Astrocyte (in vitro differentiated cells and primary cell): ENCODE measurements around the gene MTCL3.

ENCODE experiments used
- DNase-seq: peaks from one replicate; pipeline ENCODE4 v3.0.0-alpha.2; 2010; ENCODE audit warnings: low read depth
- FAIRE-seq: peaks from 2 replicates; lab custom pipeline; 2011; peaks lifted over from hg19 to GRCh38; lab: Jason Lieb, UNC
- H2AFZ ChIP-seq: 2 replicates; pipeline ENCODE4 v1.6.0; 2012; ENCODE audit warnings: low read depth, low read length, inconsistent platforms
- H3K27ac ChIP-seq: 2 replicates; pipeline ENCODE4 v1.5.1; 2011; ENCODE audit warnings: low read depth, low read length, inconsistent platforms
- H3K27me3 ChIP-seq: 2 replicates; pipeline ENCODE4 v1.6.0; 2011; ENCODE audit warnings: low read length, inconsistent platforms; ENCODE audit not compliant: insufficient read depth
- H3K36me3 ChIP-seq: 2 replicates; pipeline ENCODE4 v1.5.1; 2011; ENCODE audit warnings: low read length, inconsistent platforms; ENCODE audit not compliant: insufficient read depth
- H3K4me1 ChIP-seq: 2 replicates; pipeline ENCODE4 v1.5.1; 2011; ENCODE audit warnings: low read length, inconsistent platforms; ENCODE audit not compliant: insufficient read depth
- H3K4me2 ChIP-seq: 2 replicates; pipeline ENCODE4 v1.6.0; 2012; ENCODE audit warnings: low read length, inconsistent platforms
- H3K4me3 ChIP-seq: 2 replicates; pipeline ENCODE4 v1.5.1; 2011; ENCODE audit warnings: low read depth, mild to moderate bottlenecking, low read length, inconsistent platforms; ENCODE audit not compliant: insufficient read depth
- H3K79me2 ChIP-seq: 2 replicates; pipeline ENCODE4 v1.6.0; 2012; ENCODE audit warnings: mild to moderate bottlenecking, low read length, inconsistent platforms; ENCODE audit not compliant: insufficient read depth
- H3K9ac ChIP-seq: 2 replicates; pipeline ENCODE4 v1.6.0; 2012; ENCODE audit warnings: mild to moderate bottlenecking, low read length, inconsistent platforms
- H3K9me3 ChIP-seq: 2 replicates; pipeline ENCODE4 v1.5.1; 2012; ENCODE audit warnings: low read depth, mild to moderate bottlenecking, low read length, inconsistent platforms; ENCODE audit not compliant: insufficient read depth
- H4K20me1 ChIP-seq: 2 replicates; pipeline ENCODE4 v1.6.0; 2012; ENCODE audit warnings: low read length, inconsistent platforms; ENCODE audit not compliant: insufficient read depth
- H3K27ac Mint-ChIP-seq: one replicate; pipeline ENCODE4 v1.8.0; 2021; ENCODE audit warnings: mild to moderate bottlenecking, mixed read lengths; ENCODE audit not compliant: unreplicated experiment
- H3K27me3 Mint-ChIP-seq: one replicate; pipeline ENCODE4 v1.8.0; 2021; ENCODE audit warnings: low read depth, mixed read lengths; ENCODE audit not compliant: unreplicated experiment
- H3K36me3 Mint-ChIP-seq: one replicate; pipeline ENCODE4 v1.8.0; 2021; ENCODE audit warnings: low read depth, mixed read lengths; ENCODE audit not compliant: unreplicated experiment
- H3K4me1 Mint-ChIP-seq: one replicate; pipeline ENCODE4 v1.8.0; 2021; ENCODE audit warnings: low read depth, mixed read lengths; ENCODE audit not compliant: unreplicated experiment
- H3K4me3 Mint-ChIP-seq: one replicate; pipeline ENCODE4 v1.8.0; 2021; ENCODE audit warnings: mild to moderate bottlenecking, moderate library complexity, mixed read lengths; ENCODE audit not compliant: unreplicated experiment
- H3K9me3 Mint-ChIP-seq: one replicate; pipeline ENCODE4 v1.8.0; 2021; ENCODE audit warnings: mild to moderate bottlenecking, mixed read lengths; ENCODE audit not compliant: unreplicated experiment
- EZH2 ChIP-seq: IDR thresholded peaks from 2 replicates; pipeline ENCODE4 v1.6.1; 2012; ENCODE audit warnings: mild to moderate bottlenecking, low read length, inconsistent platforms; ENCODE audit not compliant: insufficient read depth
- TF ChIP-seq, protein P1 (sequence below): IDR thresholded peaks from 2 replicates; pipeline ENCODE4 v1.5.1; 2011; ENCODE audit warnings: low read depth, mild to moderate bottlenecking, inconsistent platforms, low read length, moderate library complexity; ENCODE audit not compliant: insufficient read depth

Gene MTCL3

DNA sequence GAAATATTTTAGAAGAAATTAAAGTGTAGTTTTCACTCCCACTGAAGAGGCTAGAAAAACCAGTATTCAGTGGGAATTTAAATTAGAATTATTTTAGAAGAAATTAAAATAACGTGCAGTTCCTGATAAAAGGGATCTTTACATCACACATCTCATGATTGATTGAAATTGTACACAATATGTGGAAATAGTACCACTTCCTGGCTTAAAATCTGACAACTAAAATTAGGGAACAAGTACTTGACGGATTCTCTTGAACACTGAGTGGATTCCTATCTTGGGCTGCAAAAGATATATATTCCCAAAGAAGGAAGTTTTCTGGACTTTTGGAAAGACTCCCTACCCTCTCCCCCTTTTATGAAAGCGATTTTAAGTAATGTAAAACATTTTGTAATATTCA is 14.6 kb upstream of the MTCL3 start:
- H3K79me2 ChIP-seq, result no peaks in the 10 kb centered on the region
- no peaks in the 10 kb centered on the region for H3K27me3 Mint-ChIP-seq
- no peak overlapping the region for H3K27ac ChIP-seq
- H4K20me1 ChIP-seq, result no peaks in the 10 kb centered on the region
- no peak overlapping the region for H3K4me3 ChIP-seq
- no peaks in the 10 kb centered on the region for H3K9me3 ChIP-seq
- no peak overlapping the region for H3K27ac Mint-ChIP-seq
- no peak overlapping the region for H3K9ac ChIP-seq
- TF ChIP-seq EZH2, result no peak
- no peak overlapping the region for H3K4me2 ChIP-seq
- FAIRE-seq (no peak), DNase-seq (no peak)
- no peaks in the 10 kb centered on the region for H3K27me3 ChIP-seq
- no peak overlapping the region for H3K4me3 Mint-ChIP-seq
- H3K4me1 ChIP-seq, result no peaks in the 10 kb centered on the region
- no peaks in the 10 kb centered on the region for H3K36me3 Mint-ChIP-seq
- no peaks in the 10 kb centered on the region for H3K4me1 Mint-ChIP-seq
- no peaks in the 10 kb centered on the region for H3K9me3 Mint-ChIP-seq
- H3K36me3 ChIP-seq, result no peaks in the 10 kb centered on the region
- no peak overlapping the region for H2AFZ ChIP-seq

DNA sequence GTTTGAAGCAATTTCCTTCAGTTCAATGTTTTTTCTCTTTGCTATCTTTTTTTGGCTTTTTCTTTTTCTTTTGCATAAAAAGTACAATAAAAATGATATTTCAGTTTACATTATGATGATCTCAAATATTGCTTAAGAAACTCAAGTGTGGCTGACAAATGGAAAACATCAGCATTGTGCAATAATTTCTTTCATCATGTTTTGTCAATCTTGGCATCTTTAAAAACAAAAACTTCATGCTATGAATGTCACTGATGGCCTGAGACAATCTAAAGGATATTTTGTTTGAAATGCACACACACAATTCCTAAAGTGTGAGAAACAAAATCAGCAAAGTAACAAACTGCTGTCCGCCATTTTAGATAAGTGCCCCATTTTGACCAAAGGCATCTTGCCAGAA is 13.9 kb upstream of the MTCL3 start:
- Histone ChIP-seq H3K27ac (no peak overlapping the region), H3K9me3 (no peaks in the 10 kb centered on the region), H3K27me3 (no peaks in the 10 kb centered on the region), H3K4me2 (no peak overlapping the region), H3K4me1 (no peaks in the 10 kb centered on the region), H4K20me1 (no peaks in the 10 kb centered on the region), H2AFZ (no peak overlapping the region), H3K4me3 (no peak overlapping the region), H3K9ac (no peak overlapping the region), H3K79me2 (no peaks in the 10 kb centered on the region), H3K36me3 (no peaks in the 10 kb centered on the region)
- FAIRE-seq (no peak), DNase-seq (no peak)
- H3K27me3 Mint-ChIP-seq, result no peaks in the 10 kb centered on the region
- no peaks in the 10 kb centered on the region for H3K36me3 Mint-ChIP-seq
- H3K4me3 Mint-ChIP-seq, result no peak overlapping the region
- no peaks in the 10 kb centered on the region for H3K4me1 Mint-ChIP-seq
- H3K27ac Mint-ChIP-seq, result no peak overlapping the region
- TF ChIP-seq, protein P1, sequence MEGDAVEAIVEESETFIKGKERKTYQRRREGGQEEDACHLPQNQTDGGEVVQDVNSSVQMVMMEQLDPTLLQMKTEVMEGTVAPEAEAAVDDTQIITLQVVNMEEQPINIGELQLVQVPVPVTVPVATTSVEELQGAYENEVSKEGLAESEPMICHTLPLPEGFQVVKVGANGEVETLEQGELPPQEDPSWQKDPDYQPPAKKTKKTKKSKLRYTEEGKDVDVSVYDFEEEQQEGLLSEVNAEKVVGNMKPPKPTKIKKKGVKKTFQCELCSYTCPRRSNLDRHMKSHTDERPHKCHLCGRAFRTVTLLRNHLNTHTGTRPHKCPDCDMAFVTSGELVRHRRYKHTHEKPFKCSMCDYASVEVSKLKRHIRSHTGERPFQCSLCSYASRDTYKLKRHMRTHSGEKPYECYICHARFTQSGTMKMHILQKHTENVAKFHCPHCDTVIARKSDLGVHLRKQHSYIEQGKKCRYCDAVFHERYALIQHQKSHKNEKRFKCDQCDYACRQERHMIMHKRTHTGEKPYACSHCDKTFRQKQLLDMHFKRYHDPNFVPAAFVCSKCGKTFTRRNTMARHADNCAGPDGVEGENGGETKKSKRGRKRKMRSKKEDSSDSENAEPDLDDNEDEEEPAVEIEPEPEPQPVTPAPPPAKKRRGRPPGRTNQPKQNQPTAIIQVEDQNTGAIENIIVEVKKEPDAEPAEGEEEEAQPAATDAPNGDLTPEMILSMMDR, result no peak
- no peak for TF ChIP-seq EZH2
- no peaks in the 10 kb centered on the region for H3K9me3 Mint-ChIP-seq

DNA sequence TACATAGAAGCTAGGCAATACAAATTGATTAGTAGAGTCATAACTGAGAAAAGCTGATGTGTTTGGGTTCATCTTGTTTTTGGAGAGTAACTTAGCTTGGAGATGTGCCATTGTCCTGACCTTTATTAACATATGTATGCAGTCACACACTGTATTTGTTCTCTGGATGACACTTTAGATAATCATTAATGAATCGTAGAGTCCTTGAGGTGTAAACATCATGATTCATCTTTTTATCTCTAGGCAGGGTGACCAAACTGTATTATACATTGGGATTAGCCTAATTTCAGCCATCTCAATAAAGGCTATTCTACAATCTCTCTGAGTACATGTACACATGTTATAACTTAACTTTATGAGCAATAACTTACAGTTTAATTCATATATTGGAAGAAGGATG is 3.6 kb upstream of the MTCL3 start:
- H3K4me1 Mint-ChIP-seq, result peaks cover 2% of the 10 kb centered on the region
- peaks cover 2% of the 10 kb centered on the region for H3K9me3 Mint-ChIP-seq

More for the DNA sequence above, 3.6 kb upstream of the MTCL3 start:
- H3K36me3 ChIP-seq, result no peaks in the 10 kb centered on the region
- H3K4me3 ChIP-seq, result no peak overlapping the region
- DNase-seq (no peak), FAIRE-seq (no peak)
- H3K36me3 Mint-ChIP-seq, result no peaks in the 10 kb centered on the region
- no peak overlapping the region for H3K27ac Mint-ChIP-seq
- TF ChIP-seq EZH2, result no peak
- TF ChIP-seq, protein P1, result no peak
- no peak overlapping the region for H3K4me2 ChIP-seq
- peaks cover 5% of the 10 kb centered on the region for H3K79me2 ChIP-seq
- H2AFZ ChIP-seq, result no peak overlapping the region
- no peaks in the 10 kb centered on the region for H3K27me3 ChIP-seq
- H3K27me3 Mint-ChIP-seq, result peaks cover 2% of the 10 kb centered on the region
- H3K9me3 ChIP-seq, result no peaks in the 10 kb centered on the region
- H3K9ac ChIP-seq, result no peak overlapping the region
- H4K20me1 ChIP-seq, result no peaks in the 10 kb centered on the region
- H3K4me3 Mint-ChIP-seq, result no peak overlapping the region
- peaks cover under 1% of the 10 kb centered on the region for H3K4me1 ChIP-seq
- no peak overlapping the region for H3K27ac ChIP-seq
